ENCODE data around the gene ACSL5. TPM values are rescaled to one million over a fixed set of nuclear protein-coding genes. Genes with fewer than 3 reads are reported as not detected.

ACSL5 gene
- total and polyA plus RNA-seq, 2 experiments from 2014 or later: not detected

GRCh38 chr10:112338957-112339356, 35.0 kb upstream of the ACSL5 start:
- no peak for DNase-seq (ENCODE audit: low read depth in 1 of 2, low spot score in 1 of 2)
- Histone ChIP-seq H3K27me3 (no peaks in the 10 kb centered on the region), H3K9me3 (ENCODE audit: low read depth) (no peaks in the 10 kb centered on the region), H3K4me1 (ENCODE audit: low read depth) (peaks cover 9% of the 10 kb centered on the region), H3K4me3 (no peak overlapping the region), H3K27ac (no peak overlapping the region), H3K36me3 (no peaks in the 10 kb centered on the region)
- no peak for TF ChIP-seq CTCF (IDR thresholded peaks at IDR 0.05; ENCODE audit: low read depth, low read length)

GRCh38 chr10:112340601-112341000, 33.3 kb upstream of the ACSL5 start:
- Histone ChIP-seq H3K4me1 (ENCODE audit: low read depth) (no peaks in the 10 kb centered on the region), H3K27ac (no peak overlapping the region), H3K9me3 (ENCODE audit: low read depth) (no peaks in the 10 kb centered on the region), H3K27me3 (no peaks in the 10 kb centered on the region), H3K4me3 (no peak overlapping the region), H3K36me3 (no peaks in the 10 kb centered on the region)
- no peak for DNase-seq (ENCODE audit: low read depth in 1 of 2, low spot score in 1 of 2)
- no peak for TF ChIP-seq CTCF (IDR thresholded peaks at IDR 0.05; ENCODE audit: low read depth, low read length)

- Histone ChIP-seq H3K27me3 (no peaks in the 10 kb centered on the region), H3K4me3 (no peak overlapping the region), H3K27ac (no peak overlapping the region), H3K4me1 (ENCODE audit: low read depth) (no peaks in the 10 kb centered on the region), H3K9me3 (ENCODE audit: low read depth) (no peaks in the 10 kb centered on the region), H3K36me3 (no peaks in the 10 kb centered on the region)
- TF ChIP-seq CTCF (IDR thresholded peaks at IDR 0.05; ENCODE audit: low read depth, low read length): no peak
- DNase-seq (ENCODE audit: low read depth in 1 of 2, low spot score in 1 of 2): no peak
Observed at GRCh38 chr10:112343056-112343806, 30.7 kb upstream of the ACSL5 start.

GRCh38 chr10:112344261-112344660, 29.7 kb upstream of the ACSL5 start:
- no peaks in the 10 kb centered on the region for H3K9me3 ChIP-seq (ENCODE audit: low read depth)
- no peaks in the 10 kb centered on the region for H3K27me3 ChIP-seq
- TF ChIP-seq CTCF (IDR thresholded peaks at IDR 0.05; ENCODE audit: low read depth, low read length): no peak
- H3K36me3 ChIP-seq: no peaks in the 10 kb centered on the region
- no peak overlapping the region for H3K4me3 ChIP-seq
- H3K4me1 ChIP-seq (ENCODE audit: low read depth): no peaks in the 10 kb centered on the region
- DNase-seq (ENCODE audit: low read depth in 1 of 2, low spot score in 1 of 2): no peak
- H3K27ac ChIP-seq: no peak overlapping the region

GRCh38 chr10:112345202-112345601, 28.7 kb upstream of the ACSL5 start:
- H3K27me3 ChIP-seq: no peaks in the 10 kb centered on the region
- H3K9me3 ChIP-seq (ENCODE audit: low read depth): no peaks in the 10 kb centered on the region
- H3K27ac ChIP-seq: no peak overlapping the region
- TF ChIP-seq CTCF (IDR thresholded peaks at IDR 0.05; ENCODE audit: low read depth, low read length): no peak
- no peaks in the 10 kb centered on the region for H3K4me1 ChIP-seq (ENCODE audit: low read depth)
- DNase-seq (ENCODE audit: low read depth in 1 of 2, low spot score in 1 of 2): no peak
- no peaks in the 10 kb centered on the region for H3K36me3 ChIP-seq
- H3K4me3 ChIP-seq: no peak overlapping the region

Data from cardiac muscle cell (in vitro differentiated cells and primary cell).